H1 (cell line): ENCODE results near the gene NAGS. TPM values are rescaled to one million over a fixed set of nuclear protein-coding genes. Genes with fewer than 3 reads are reported as not detected.

Experiments used
- BCL11A ChIP-seq, 2 experiments: IDR thresholded peaks; one replicate each; pipeline ENCODE4 v1.6.1; 2011; ENCODE audit warnings: low read depth in 2 of 2, low read length in 2 of 2, mild to moderate bottlenecking in 2 of 2
- CEBPB ChIP-seq: IDR thresholded peaks from 2 replicates; pipeline ENCODE4 v1.6.1; 2012; ENCODE audit warnings: low read depth, low read length
- CTCF ChIP-seq, 3 experiments: IDR thresholded peaks; 1 replicate in 2 of 3; 2 replicates in 1 of 3; pipeline versions ENCODE4 v1.5.1 to v1.6.1; 2011; ENCODE audit warnings: low read length in 3 of 3, mild to moderate bottlenecking in 3 of 3, inconsistent platforms in 2 of 3, low read depth in 1 of 3, moderate library complexity in 1 of 3; ENCODE audit not compliant: insufficient read depth in 1 of 3; ENCODE audit errors: control extremely low read depth in 1 of 3
- E2F6 ChIP-seq: IDR thresholded peaks from 2 replicates; pipeline ENCODE4 v1.6.1; 2012; ENCODE audit warnings: inconsistent platforms
- EGR1 ChIP-seq: IDR thresholded peaks from 2 replicates; pipeline ENCODE4 v1.6.1; 2011; ENCODE audit warnings: low read depth, low read length, borderline replicate concordance
- KDM4A ChIP-seq: IDR thresholded peaks from one replicate; pipeline ENCODE4 v1.7.1; 2012; ENCODE audit warnings: low read depth, mild to moderate bottlenecking, moderate library complexity, low read length, inconsistent platforms; ENCODE audit not compliant: severe bottlenecking
- RBBP5 ChIP-seq: IDR thresholded peaks from 2 replicates; pipeline ENCODE4 v1.7.1; 2012; ENCODE audit warnings: low read depth, mild to moderate bottlenecking, inconsistent platforms, low read length, moderate library complexity, borderline replicate concordance
- SAP30 ChIP-seq: fragments of 300-600 bp; sonication (generic); IDR thresholded peaks from 2 replicates; pipeline ENCODE4 v1.7.1; 2012; ENCODE audit warnings: low read length, moderate library complexity, mild to moderate bottlenecking, inconsistent platforms; ENCODE audit not compliant: insufficient read depth, insufficient replicate concordance
- SP4 ChIP-seq: IDR thresholded peaks from 2 replicates; pipeline ENCODE4 v1.6.1; 2012; ENCODE audit warnings: low read length, inconsistent platforms
- TAF1 ChIP-seq: IDR thresholded peaks from 2 replicates; pipeline ENCODE4 v1.6.1; 2011; ENCODE audit warnings: mild to moderate bottlenecking, low read depth, low read length
- YY1 ChIP-seq: IDR thresholded peaks from 2 replicates; pipeline ENCODE4 v1.6.1; 2011; ENCODE audit warnings: low read depth, mild to moderate bottlenecking, low read length
- polyA plus RNA-seq, 7 experiments: library from polyadenylated mRNA; depleted of rRNA in 3 of 7; stranded (reverse) in 5 of 7; unstranded in 2 of 7; fragments of >200 nt in 5 of 7; fragments of 200-250 nt in 2 of 7; gene quantifications; 1 replicate in 5 of 7; 2 replicates in 1 of 7; 4 replicates in 1 of 7; pipeline versions ENCODE4 v1.2.1 to v1.2.3, GENCODE V29; 2011 to 2013; ENCODE audit warnings: missing spikeins in 2 of 7, mixed read lengths in 2 of 7
- total RNA-seq: library from RNA; stranded (reverse); fragmentation: NEBNext Ultra II Directional; extraction: Animal tissue kit (Norgen Biotek cat#: 25700); gene quantifications from 2 replicates; pipeline ENCODE4 v1.2.1, GENCODE V29; 2021

The NAGS gene
- total and polyA plus RNA-seq, 2 of the 8 experiments (the other 6 are each of a cell fraction or from before 2014, with no cell fraction given), result 4.0 to 5.1 TPM

- TF ChIP-seq BCL11A (IDR thresholded peaks at IDR 0.05; ENCODE audit: low read depth in 2 of 2, low read length in 2 of 2) (no peak), TAF1 (0 out of 2 replicates have a peak, but pooled peaks have one; percentile 21), SP4 (peak; percentile 84), CEBPB (no peak), SAP30 (no peak), E2F6 (peak; percentile 15; the same call in 1 of the 2 replicates), CTCF (IDR thresholded peaks at IDR 0.05; ENCODE audit: control extremely low read depth in 1 of 3, insufficient read depth in 1 of 3, low read depth in 1 of 3, low read length in 3 of 3) (peak; percentile 61 to 78 (median 76)), KDM4A (no peak), RBBP5 (peak; percentile 19; the same call in 1 of the 2 replicates), EGR1 (no peak), YY1 (no peak)
Measured at GRCh38 chr17:44006598-44007345, 2.4 kb downstream of the NAGS start (continued).
